Endothelial cell (in vitro differentiated cells): ENCODE data around the gene ANKH. TPM values are rescaled to one million over a fixed set of nuclear protein-coding genes. Genes with fewer than 3 reads are reported as not detected.

Source experiments
- DNase-seq: peaks from one replicate; pipeline ENCODE4 v3.0.0; 2021; ENCODE audit warnings: low spot score
- H3K27ac Mint-ChIP-seq: one replicate; pipeline ENCODE4 v1.8.0; 2021; ENCODE audit warnings: mixed read lengths, inconsistent platforms; ENCODE audit not compliant: unreplicated experiment
- H3K27me3 Mint-ChIP-seq: one replicate; pipeline ENCODE4 v1.8.0; 2021; ENCODE audit warnings: mild to moderate bottlenecking, moderate library complexity, mixed read lengths, inconsistent platforms; ENCODE audit not compliant: unreplicated experiment
- H3K36me3 Mint-ChIP-seq: one replicate; pipeline ENCODE4 v1.8.0; 2021; ENCODE audit warnings: mild to moderate bottlenecking, low read depth, mixed read lengths, inconsistent platforms; ENCODE audit not compliant: unreplicated experiment
- H3K4me1 Mint-ChIP-seq: one replicate; pipeline ENCODE4 v1.8.0; 2021; ENCODE audit warnings: mild to moderate bottlenecking, mixed read lengths, inconsistent platforms; ENCODE audit not compliant: unreplicated experiment
- H3K4me3 Mint-ChIP-seq: one replicate; pipeline ENCODE4 v1.8.0; 2021; ENCODE audit warnings: mild to moderate bottlenecking, mixed read lengths, inconsistent platforms; ENCODE audit not compliant: unreplicated experiment
- H3K9me3 Mint-ChIP-seq: one replicate; pipeline ENCODE4 v1.8.0; 2021; ENCODE audit warnings: mixed read lengths, inconsistent platforms; ENCODE audit not compliant: unreplicated experiment
- CTCF ChIP-seq: fragments of 200-600 bp; sonication (generic); IDR thresholded peaks from one replicate; pipeline ENCODE4 v1.5.0; 2021; ENCODE audit warnings: antibody characterized with exemption; ENCODE audit not compliant: unreplicated experiment
- total RNA-seq: library from RNA; stranded (reverse); fragmentation: NEBNext Ultra II Directional; extraction: Animal tissue kit (Norgen Biotek cat#: 25700); gene quantifications from one replicate; pipeline ENCODE4 v1.2.1, GENCODE V29; 2021; ENCODE audit not compliant: unreplicated experiment

Gene ANKH
- total RNA-seq, 1 donor from 2014 or later: 61.8 TPM

- H3K4me1 Mint-ChIP-seq: no peaks in the 10 kb centered on the region
- H3K27ac Mint-ChIP-seq: no peak overlapping the region
- H3K4me3 Mint-ChIP-seq: no peak overlapping the region
- DNase-seq: no peak
- H3K27me3 Mint-ChIP-seq: peaks cover 6% of the 10 kb centered on the region
- H3K36me3 Mint-ChIP-seq: no peaks in the 10 kb centered on the region
- no peak for TF ChIP-seq CTCF
- no peaks in the 10 kb centered on the region for H3K9me3 Mint-ChIP-seq
Measured at GRCh38 chr5:14816999-14817761, 54.4 kb downstream of the ANKH start.

GRCh38 chr5:14816374-14816998 is 55.1 kb downstream of the ANKH start:
- H3K4me1 Mint-ChIP-seq: no peaks in the 10 kb centered on the region
- no peak for TF ChIP-seq CTCF
- H3K4me3 Mint-ChIP-seq: no peak overlapping the region
- no peaks in the 10 kb centered on the region for H3K36me3 Mint-ChIP-seq
- H3K9me3 Mint-ChIP-seq: no peaks in the 10 kb centered on the region
- no peak for DNase-seq
- no peak overlapping the region for H3K27ac Mint-ChIP-seq
- peaks cover 6% of the 10 kb centered on the region for H3K27me3 Mint-ChIP-seq

GRCh38 chr5:14813747-14814146 is 57.8 kb downstream of the ANKH start:
- TF ChIP-seq CTCF: no peak
- no peak for DNase-seq
- H3K9me3 Mint-ChIP-seq: no peaks in the 10 kb centered on the region
- no peaks in the 10 kb centered on the region for H3K36me3 Mint-ChIP-seq
- peaks cover 5% of the 10 kb centered on the region for H3K4me1 Mint-ChIP-seq
- H3K27ac Mint-ChIP-seq: no peak overlapping the region
- H3K27me3 Mint-ChIP-seq: peaks cover 6% of the 10 kb centered on the region
- no peak overlapping the region for H3K4me3 Mint-ChIP-seq

GRCh38 chr5:14812166-14812565 is 59.4 kb downstream of the ANKH start:
- peaks cover 5% of the 10 kb centered on the region for H3K4me1 Mint-ChIP-seq
- H3K27me3 Mint-ChIP-seq: peaks cover 6% of the 10 kb centered on the region
- H3K9me3 Mint-ChIP-seq: no peaks in the 10 kb centered on the region
- no peak for TF ChIP-seq CTCF
- no peak for DNase-seq
- no peak overlapping the region for H3K27ac Mint-ChIP-seq
- H3K36me3 Mint-ChIP-seq: no peaks in the 10 kb centered on the region
- no peak overlapping the region for H3K4me3 Mint-ChIP-seq

GRCh38 chr5:14810928-14811572 is 60.5 kb downstream of the ANKH start:
- H3K27me3 Mint-ChIP-seq: peaks cover 4% of the 10 kb centered on the region
- H3K36me3 Mint-ChIP-seq: no peaks in the 10 kb centered on the region
- peaks cover 5% of the 10 kb centered on the region for H3K4me1 Mint-ChIP-seq
- no peak for TF ChIP-seq CTCF
- no peak for DNase-seq
- H3K9me3 Mint-ChIP-seq: no peaks in the 10 kb centered on the region
- no peak overlapping the region for H3K27ac Mint-ChIP-seq
- no peak overlapping the region for H3K4me3 Mint-ChIP-seq
